Cortex of kidney (tissue), 1 donor: Measurements from ENCODE around the gene SKIDA1.

Experiments
- DNase-seq: peaks from one replicate; lab custom pipeline; 2025; lab: John Stamatoyannopoulos, UW

SKIDA1 gene

GRCh38 chr10:21529032-21529910 lies 3.8 kb upstream of the SKIDA1 start:
- DNase-seq = no peak

- no peak for DNase-seq
Measured at GRCh38 chr10:21528236-21529031, 3.0 kb upstream of the SKIDA1 start.

DNA sequence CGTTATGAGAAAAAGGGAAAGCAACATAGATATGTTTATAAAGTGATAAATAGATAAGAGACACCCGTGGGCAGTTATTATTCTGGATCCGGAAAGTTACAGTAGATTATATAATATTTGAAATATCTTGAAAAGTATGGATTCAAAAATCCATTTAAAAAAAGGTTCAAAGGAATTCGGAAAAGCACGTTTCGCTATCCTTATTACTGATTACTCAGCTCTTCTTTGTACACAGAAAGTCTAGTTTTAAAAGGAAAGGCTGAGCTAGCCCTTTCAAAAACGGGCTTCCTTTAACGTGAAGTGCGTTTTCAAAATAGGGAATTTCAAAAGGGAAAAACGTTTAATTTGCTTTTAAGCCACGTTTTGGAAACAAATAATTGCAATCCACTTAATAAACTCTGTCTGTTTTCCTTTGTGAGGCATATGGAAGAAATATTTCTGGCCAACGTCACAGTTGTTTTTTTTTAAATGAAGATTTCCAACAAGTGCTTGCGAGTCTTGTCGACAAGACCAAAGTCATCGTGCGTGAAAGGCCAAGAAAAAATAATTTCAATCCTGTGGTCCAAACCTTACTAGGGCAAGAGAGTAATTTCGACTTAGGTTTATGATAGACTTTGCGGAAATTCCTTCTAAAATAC lies 2.2 kb upstream of the SKIDA1 start:
- no peak for DNase-seq

DNA sequence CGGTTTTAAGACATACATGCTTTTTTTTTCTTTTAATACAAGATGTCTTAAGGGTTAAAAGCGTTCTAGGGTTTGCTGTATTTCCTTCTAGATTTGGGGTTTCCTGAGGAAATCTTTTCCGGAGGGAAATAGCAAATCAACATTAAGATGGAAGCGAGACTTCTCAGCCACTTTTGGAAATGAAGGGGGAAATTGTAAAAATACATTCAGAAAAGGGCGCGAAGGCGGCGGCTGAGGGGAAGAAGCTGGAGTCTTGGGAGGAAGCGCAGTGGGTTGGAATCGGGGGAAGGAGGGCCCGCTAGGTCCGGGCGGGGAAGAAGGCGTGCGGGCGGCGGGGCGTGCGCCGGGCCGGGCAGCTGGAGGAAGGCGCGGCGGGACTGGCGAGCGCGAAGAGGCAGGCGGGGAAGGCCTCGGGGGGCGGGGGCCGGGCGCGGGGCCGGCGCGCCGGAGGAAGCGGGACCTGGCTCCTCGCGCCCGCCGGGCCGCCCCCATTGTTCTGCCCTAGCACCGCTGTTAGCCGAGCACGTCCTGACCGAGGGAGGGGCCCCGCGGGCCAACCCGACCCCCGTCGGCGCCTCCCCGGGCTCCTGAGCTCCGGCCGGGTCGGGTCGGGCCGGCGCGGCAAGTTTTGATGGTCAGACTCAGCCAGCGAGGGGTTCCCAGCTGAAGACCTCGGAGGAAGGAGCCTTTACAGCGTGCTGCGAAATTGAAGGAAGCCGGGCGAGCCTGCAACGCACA lies 1.5 kb upstream of the SKIDA1 start:
- no peak for DNase-seq

DNA sequence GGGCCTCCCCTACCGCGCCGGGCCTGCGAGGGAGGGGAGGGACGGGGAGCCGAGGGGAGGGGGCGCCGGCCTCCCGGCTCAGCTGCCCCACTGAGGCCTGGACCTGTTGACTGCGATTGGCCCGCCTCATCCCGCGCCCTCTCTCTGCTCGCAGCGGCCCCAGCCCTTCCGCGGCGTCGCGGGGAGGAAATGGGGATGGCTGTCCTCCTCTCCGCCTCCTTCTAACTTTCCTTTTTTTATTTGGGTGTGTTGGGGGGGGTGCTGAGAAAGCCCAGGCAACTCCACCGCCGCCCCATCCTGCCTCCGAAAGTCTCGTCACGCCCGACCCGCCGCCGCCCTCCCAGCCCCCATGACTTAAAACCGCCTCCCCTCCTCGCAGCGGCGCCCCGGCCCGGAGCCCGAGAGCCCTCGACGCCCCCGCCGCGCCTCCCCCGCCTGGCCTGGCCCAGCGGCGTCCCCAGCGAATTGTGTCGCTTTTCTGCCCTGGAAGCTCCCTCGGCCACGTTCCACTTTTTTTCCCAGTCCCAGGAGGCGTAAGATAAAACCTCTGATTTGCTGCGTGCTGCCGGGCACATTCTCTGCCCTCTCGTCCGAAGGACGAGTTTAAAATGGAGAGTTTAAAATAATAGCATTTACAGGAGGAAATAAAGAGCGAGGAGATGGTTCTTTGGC lies 842 bp upstream of the SKIDA1 start:
- no peak for DNase-seq

- DNase-seq = no peak
Measured at GRCh38 chr10:21524526-21525366, 736 bp downstream of the SKIDA1 start.

DNA sequence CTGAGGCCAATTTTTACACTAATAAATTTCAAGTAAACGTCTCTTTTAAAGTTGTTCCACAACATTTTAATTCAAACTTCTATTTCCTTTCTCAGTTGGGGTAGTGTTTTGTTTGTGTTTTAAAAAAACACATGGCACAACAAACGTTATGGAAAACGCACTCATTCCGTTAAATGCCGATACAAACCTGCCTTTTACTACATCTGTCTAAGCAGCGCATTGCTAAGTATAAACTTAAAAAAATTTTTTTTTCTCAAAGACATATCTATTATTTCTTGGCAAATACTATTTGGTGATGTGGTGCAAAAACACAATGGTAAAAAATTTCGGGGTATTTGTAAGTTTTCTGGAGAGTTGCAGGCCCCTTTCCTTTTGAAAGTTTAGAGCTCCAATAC lies 1.4 kb downstream of the SKIDA1 start:
- DNase-seq = no peak

- DNase-seq = no peak
Measured at GRCh38 chr10:21523557-21524008, 1.9 kb downstream of the SKIDA1 start.

DNA sequence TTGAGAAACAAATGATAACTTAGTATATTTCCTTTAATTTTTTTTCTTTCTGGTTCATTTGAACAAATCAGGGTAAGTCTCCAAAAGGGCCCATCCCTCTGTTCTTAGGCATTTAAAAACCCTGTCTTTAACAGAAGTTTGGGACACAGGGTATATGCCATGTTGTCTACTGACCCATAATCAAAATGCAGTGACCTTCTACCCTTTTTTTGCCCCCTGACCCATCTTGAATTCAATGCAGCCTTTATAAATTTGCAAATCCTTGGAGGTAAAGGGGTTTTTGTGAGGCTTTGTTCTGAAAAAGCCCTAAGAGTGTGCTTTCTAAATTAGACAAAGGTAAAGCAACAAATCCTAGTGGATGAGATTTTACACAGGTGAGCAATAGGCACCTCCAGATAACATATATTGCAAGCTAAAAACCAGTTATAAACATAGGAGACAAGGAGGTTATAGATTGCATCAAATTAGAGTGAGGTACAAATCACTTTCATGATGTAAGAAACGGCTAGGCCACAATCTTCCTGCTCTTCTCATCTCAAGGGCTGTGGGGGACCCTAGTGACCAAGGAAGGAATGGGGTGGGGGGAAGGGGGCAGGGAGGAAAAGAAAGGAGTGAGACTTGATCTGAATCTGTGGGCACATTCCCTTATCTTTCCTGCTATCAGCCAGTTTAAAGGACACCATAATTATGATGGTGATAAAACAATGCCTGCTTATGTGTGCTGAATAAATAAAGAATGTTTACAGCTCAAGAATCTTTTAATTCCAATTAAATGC lies 2.7 kb downstream of the SKIDA1 start:
- DNase-seq = no peak

GRCh38 chr10:21521751-21522533 lies 3.5 kb downstream of the SKIDA1 start:
- DNase-seq = no peak

- DNase-seq = no peak
Measured at GRCh38 chr10:21520949-21521348, 4.5 kb downstream of the SKIDA1 start.

- no peak for DNase-seq
Measured at GRCh38 chr10:21520509-21520908, 5.0 kb downstream of the SKIDA1 start.

GRCh38 chr10:21519941-21520436 lies 5.5 kb downstream of the SKIDA1 start:
- DNase-seq = no peak

- no peak for DNase-seq
Measured at GRCh38 chr10:21519397-21519933, 6.0 kb downstream of the SKIDA1 start.

- no peak for DNase-seq
Measured at GRCh38 chr10:21518641-21519396, 6.7 kb downstream of the SKIDA1 start.

GRCh38 chr10:21518149-21518640 lies 7.3 kb downstream of the SKIDA1 start:
- no peak for DNase-seq
